Activated effector memory CD4-positive, alpha-beta T cell treated with Interleukin-2 at 50 U/mL for 16 hours (primary cell): Measurements from ENCODE around the gene BBOX1.
"Not testable (repeated sequence)": the region's sequence is repeated elsewhere in the genome, so short reads cannot be mapped to it uniquely, and the experiment has no call there.

Source experiments
- DNase-seq: peaks from one replicate; pipeline ENCODE4 v3.0.0-alpha.2; 2020

BBOX1 gene, protein sequence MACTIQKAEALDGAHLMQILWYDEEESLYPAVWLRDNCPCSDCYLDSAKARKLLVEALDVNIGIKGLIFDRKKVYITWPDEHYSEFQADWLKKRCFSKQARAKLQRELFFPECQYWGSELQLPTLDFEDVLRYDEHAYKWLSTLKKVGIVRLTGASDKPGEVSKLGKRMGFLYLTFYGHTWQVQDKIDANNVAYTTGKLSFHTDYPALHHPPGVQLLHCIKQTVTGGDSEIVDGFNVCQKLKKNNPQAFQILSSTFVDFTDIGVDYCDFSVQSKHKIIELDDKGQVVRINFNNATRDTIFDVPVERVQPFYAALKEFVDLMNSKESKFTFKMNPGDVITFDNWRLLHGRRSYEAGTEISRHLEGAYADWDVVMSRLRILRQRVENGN

DNA sequence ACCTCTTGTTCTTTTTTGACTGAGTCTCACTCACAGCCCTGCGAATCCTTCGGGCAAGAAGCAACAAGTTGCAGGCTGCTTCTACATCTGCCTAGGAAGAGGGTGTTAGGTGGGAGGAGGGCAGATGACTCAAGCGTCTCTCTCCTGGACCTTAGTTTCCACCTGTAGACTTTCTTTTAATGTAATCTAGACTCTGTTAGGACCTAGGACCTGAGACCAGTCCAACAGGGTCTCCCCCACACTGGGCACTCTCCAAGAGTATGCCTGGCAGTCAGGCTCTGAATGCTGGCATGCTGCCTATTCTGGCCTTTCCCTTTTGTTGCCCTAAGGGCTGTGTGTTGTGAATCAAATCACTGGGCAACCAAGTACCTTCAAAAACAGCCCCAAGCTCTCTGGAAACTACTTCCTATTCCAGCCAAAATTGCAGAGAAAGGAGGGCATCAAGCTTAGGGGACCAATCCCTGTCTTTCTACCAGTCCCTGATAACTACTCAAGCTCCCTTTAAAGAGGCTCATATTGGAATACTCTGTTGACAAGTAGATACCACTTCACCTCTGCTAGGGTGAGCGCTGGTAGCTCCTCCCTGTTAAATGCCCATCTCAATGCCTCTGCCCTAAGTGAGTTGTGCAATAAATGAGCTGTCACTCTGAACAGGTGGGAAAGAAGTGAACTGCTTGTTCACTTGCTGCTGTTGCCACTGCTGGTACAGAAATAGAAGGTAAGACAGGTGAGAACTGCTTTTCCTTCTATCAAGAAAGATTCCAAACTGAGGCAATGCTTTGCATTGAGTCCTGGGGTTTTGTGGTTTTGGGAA is at the start of gene BBOX1:
Gene BBOX1 (plus strand): TSS at position 514 of the 814 bp plus-strand sequence. CDS start 14,616 bp downstream, outside the sequence.
- no peak for DNase-seq

DNA sequence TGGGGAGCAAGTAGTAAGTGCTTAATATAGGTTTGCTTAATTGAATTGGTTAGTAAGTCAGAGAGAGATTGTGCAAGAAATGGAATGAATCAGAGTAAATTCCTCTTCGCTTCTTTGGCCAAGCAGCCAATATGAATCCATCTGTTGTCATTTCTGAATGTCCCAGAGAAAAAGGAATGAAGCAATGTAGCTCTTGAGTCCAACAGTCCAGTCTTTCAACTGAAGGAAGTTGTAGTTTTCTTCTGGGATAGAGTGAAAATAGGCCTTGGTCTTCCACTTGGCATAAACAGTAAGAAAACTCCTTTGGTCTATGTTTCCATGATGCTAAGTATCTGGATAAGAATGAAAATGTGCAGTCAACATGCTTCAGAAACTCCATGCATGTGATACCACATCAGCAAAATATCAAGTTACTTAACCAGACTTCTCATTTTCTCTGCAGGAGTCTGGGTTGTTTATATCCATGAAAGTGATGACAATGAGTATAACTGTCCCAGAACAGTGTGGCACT is 48.5 kb upstream of the BBOX1 start:
- no peak for DNase-seq

DNA sequence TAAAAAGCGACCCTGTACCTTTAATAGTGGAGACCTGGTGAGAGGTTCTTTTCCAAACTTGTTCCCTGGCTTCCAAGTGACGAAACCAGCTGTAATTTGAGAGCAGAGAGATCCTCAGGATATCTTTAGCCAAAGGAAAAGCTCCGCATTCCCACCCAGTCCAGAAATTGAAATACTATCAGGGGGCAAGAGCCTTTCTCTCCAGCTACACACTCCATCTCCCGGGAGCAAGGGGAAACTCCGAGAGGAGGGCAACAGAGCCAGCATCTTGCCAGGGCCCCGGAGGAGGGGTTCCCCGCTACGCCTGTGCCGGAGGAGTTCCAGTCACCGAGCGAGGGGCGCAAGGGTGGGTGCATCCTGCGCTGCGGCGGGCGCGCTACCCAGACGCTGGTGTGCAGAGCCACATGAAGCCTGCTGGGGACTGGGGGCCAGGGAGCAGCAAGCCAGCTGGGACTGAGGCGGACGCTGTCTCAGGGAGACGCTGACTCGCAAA is 46.6 kb upstream of the BBOX1 start, which contains the start of gene FIBIN:
Gene FIBIN (plus strand): TSS at position 148 of the 493 bp plus-strand sequence. CDS start 415 bp downstream, outside the sequence.
- DNase-seq: no peak

DNA sequence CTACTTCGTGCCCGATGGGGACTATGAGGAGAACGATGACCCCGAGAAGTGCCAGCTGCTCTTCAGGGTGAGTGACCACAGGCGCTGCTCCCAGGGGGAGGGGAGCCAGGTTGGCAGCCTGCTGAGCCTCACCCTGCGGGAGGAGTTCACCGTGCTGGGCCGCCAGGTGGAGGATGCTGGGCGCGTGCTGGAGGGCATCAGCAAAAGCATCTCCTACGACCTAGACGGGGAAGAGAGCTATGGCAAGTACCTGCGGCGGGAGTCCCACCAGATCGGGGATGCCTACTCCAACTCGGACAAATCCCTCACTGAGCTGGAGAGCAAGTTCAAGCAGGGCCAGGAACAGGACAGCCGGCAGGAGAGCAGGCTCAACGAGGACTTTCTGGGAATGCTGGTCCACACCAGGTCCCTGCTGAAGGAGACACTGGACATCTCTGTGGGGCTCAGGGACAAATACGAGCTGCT is 46.0 kb upstream of the BBOX1 start:
- no peak for DNase-seq

DNA sequence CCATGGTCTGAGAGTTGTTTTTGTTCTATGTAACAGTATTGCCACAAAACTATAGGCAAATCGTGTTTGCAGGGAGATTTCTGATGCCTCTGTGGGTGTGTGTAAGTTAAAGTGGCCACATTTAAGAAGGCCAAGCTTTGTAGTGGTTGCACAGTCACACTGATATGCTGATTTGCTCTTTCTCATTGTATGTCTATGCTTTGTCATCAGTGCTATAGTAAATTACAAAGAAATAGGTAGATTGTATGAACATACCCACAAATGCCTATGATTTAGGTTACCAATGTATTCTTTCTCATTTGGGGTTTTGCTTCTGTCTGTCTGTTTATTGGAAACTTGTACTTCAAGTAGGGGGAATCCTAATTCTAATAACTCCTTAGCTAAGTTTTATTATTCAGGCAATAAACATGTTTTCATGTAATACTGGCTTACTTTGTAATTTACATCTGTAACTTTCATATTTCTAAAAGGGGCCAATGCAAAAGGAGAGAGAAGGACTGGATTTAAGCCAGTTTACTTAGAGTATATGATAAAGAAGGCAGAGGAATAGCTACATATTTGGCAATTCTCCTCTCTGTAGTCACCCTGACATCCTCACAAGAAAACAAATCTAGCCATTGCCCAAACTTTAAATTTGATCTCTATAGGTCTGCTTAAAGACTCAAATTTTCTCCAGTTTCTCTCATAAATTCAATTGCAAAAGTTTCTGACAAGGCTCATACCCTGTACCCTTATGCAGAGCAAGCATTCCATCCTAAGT is 44.7 kb upstream of the BBOX1 start:
- DNase-seq: no peak

DNA sequence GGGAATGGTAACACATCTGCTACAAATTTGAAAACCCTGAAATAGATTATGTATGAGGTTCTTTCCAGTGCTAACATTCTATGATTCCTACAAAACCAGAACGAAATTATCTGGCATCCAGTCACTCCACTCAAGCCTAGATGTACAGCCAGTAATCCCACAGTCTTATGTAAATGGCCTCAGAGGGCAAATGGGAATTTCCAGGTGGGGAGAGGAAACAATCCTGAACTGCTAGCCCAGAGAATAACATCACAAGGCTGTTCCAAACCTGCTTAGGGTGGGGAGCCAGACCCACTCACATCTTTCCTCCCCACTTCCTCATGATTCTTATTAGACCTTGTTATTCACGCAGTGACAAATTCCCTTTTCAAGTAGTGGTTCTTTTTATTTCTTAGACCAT is 43.2 kb upstream of the BBOX1 start:
- no peak for DNase-seq

DNA sequence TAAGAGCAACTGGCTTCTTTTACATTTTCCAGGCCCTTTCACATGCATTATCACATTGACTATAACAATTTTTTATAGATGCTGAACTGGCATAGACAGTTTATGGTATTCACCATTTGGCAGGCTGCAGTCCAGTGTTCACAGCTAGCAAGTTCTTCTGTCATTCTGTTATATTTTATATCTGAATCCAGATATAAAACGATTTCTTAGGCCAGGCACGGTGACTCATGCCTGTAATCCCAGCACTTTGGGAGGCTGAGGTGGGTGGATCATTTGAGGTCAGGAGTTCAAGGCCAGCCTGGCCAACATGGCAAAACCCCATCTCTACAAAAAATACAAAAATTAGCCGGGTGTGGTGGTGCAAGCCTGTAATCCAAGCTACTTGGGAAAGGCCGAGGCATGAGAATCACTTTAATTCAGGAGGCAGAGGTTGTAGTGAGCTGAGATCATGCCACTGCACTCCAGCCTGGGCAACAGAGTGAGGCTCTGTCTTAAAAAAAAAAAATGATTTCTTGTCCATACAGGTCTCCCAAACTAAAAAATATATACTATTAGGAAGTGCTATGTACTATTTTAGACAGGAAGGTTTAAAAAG is 39.4 kb upstream of the BBOX1 start:
- DNase-seq: not testable (repeated sequence)

DNA sequence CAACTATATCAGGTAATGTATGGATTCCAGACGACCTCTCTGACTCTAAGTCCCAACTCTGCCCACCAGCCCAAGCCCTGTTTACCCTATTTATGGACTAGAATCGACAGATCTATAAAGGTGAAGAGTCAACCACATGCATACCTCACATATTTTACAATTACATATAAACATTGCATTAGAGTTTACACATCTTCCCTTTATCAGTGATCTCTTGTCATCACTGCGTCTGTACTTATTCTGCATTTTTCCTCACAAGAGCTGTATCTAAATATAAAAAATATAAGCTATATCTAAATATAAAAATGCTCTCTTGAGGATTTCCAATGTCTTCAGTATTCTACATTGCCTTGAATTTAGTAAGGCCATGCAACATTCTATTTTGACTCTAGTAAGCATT is 38.2 kb upstream of the BBOX1 start:
- DNase-seq: no peak

DNA sequence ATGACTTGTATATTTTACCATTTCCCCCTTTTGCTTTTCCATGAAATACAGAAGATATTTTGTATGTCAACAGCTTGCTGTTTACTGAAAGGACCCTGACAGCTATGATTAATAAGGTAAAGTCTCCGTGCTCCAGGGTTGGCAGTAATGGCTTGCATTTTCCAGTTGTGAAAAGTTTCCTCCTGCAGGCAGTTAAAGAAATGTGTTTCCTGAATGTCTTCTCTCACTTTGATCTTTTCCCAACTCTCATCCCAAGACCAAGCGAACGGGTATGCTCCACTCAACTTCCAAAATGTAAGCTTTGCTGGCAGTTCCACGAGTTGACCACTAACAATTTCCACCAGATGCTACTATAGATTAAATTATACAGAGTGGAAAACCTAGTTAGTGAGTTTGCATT is 37.8 kb upstream of the BBOX1 start:
- DNase-seq: no peak

DNA sequence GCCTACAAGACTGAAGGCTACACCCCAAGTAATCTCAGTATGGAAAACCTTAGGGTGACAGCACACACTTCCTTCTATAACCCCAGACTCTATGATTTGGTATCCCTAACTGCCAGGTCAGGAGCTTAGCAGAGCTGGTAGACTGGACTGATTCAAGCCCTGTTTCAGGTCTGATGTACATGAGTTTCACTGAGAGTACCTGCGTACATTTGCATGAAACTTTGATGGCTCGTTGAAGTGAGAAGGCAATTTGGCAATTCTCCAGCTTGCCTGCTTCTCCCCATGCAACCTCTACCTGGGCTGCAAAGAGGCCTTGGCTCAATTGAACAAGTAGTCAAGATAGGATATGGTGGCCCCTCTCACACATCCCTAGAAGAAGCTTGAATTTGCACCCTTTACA is 36.5 kb upstream of the BBOX1 start:
- DNase-seq: no peak

DNA sequence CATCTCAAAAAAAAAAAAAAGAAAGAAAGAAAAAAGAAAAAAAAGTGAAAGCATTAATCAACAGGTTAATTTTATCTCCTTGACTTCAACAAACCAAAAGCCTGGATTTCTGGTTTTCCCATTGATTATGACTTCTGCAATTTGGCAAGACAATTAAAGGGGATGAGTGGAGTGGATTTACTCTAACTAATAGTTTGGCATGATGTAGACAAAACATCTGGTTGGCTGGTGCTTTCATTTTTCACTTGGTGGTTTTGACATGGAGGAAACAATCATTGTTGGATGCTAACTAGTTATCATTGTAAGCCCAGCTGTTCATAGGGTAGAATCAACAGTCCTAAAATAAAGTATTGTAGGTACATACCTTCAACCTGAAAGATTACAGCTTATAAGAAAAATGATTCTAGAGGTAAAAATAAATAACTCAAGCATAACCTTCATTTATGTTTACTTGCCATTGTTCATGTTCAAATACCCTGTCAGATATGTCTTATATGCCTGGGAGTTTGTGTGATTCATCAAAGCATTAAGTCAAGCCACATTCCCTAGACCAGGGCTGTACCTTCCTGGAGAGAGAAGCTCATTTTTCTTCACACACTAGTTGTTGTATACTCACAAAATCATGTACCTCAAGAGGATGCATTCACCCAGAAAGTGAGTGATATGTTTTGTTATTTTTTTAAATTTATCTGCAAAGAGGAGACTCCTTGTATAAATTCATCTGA is 31.6 kb upstream of the BBOX1 start:
- no peak for DNase-seq

DNA sequence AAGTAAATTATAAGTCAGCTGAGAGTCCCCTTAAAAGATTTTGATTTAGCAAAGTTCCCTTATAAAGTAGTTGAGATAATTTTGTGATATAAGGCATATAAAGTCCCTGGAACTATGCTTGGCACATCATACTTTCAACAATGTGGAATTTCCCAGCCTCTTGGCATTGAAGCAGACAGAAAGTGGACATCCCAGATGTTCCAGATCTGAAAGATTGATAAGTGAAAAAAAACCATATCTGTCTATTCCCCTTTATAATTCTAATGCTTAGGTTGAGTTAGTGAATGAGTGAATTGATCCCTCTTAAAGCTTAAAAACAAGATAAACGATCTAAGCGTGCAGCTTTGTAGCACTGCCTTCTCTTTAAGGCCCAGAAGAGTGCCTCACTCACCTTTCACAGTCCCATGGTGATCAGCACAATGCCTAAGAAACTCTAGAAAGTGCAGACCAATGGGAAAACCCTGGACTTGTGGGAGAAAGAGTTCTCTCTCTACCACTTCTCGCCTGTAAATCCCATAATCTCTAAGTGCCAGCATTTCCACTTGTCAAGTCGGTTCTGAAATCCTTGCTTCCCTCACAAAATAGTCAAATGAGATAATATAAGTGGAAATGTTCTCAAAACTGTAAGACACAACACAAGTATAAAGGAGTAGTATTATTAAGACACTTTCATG is 28.9 kb upstream of the BBOX1 start:
- no peak for DNase-seq

DNA sequence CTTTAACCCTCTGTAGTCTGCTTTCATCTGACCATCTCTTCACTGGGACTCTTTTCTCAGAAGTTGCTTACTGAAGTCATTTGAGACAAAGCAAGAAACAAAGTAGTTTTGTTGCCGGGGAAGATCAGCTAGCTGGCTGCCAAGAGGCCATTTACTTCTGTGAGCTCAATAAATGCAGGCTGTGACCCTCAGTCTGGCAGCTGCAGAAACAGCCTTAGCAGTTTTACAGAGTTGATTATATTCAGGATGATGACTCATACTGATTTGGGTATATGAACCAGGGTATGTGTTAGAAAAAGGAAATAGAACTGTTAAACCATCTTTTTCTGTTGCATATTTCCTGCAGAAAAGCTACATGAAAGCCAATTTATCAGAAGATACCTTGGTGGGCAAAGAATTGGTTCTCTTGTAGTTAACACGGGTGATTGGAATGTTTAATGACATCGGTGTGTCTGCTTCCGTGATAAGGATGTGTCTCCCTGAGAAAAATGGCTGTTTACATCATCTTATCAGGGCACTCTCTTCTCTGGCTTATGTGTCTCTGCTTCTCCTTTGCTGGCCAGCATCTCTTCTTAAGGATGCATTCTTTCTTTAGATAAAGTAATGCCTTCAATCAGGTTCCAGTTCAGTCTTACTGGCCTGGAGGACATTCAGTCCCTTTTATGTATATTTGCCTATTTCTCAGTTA is 28.2 kb upstream of the BBOX1 start:
- DNase-seq: no peak

DNA sequence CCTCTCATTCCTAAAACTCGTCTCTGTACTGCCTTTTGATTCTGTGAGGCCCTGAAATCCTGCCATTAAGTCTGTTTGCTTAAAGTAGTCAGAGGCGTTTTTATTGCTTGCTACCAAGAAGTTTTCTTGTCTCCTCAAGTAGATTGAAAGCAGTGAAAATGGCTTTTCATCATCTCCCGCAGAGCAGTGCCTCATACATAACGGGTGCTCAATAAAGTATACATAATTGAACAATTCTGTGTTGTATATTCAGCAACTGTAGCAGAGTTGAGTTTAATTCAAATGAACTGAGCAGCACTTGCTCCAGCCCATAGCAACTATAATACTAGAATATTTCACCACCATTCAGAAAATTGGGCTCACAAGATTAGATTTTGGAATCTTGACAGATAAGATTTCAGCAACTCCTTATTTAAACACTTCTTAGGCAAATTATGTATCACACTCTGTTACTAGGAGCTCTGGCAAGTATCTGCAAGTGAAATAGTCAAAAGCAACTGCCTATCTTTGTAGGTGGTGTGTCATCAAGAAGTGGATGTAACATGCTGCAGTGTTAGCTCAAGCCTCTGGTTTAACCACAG is 26.7 kb upstream of the BBOX1 start:
- DNase-seq: no peak

DNA sequence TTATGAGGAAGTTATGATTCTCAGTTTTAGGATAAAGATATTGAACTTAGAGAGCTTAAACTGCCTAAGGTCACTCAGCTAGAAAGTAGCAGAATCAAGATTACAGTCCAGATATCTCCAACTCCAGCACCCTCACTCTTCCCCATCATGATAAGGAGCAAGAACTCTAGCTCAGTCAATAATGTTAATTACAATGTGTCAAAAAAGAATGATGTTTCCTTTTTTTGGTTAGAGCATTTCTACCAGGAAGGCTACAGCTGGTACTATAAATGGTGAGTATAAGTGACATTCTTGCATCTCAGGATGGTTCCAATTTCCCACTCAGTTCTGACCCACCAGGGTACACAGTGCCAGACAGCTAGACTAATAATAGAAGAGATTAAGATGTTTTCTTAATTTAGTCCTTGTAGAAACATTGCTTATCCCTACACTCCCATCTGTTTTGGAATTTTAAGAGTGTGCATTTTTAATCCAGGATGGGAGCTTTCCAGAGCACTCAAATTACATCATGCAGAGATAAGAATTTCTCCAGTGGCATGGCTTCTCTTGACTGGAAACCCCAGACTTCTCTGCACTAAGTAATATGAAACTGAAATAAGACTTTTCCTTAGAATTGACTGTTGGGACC is 21.6 kb upstream of the BBOX1 start:
- no peak for DNase-seq

DNA sequence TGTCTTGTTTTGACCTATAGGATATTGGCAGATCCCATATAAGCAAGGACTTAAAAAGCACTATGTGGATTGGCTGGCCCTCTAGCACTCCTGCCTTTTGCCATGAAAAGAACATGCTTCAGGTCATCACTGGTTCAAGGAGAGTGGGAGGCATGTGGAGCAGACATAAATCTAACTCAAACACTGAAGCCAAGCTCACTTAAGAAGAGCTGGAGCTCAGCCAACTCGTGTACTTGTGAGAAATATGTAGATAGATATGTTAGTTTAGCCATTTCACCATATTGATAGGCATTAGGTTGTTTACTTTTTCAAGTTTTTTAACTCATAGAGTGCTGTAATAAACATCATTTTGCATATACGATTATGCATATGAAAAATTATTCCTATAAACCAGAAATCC is 19.9 kb upstream of the BBOX1 start:
- DNase-seq: no peak

DNA sequence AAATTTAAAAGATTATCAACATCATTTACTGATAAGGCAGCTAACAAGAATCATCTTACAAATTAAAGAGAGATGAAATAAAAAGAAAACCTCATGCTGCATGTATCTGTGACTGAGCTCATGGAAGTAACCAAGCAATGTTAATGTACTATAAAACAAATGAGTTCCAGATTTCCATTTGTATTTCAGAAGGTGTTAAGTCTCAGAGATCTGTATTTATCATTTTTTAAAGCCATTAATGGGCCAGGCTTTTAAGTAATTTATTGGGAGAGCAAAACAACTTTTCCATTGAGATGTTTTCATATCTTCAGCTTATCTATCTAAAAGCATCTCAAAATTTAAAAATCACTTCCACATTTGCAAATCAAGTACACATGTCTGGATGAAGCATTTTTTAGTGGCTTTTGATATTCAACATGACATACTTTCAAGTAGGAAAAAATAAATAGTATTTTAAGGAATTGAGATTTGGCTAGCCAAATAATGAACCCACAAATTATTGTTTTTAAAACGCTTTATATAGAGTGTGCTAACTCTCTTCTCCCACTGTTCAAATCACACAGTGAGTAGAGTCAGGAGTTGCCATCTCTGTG is 17.9 kb upstream of the BBOX1 start:
- DNase-seq: no peak

DNA sequence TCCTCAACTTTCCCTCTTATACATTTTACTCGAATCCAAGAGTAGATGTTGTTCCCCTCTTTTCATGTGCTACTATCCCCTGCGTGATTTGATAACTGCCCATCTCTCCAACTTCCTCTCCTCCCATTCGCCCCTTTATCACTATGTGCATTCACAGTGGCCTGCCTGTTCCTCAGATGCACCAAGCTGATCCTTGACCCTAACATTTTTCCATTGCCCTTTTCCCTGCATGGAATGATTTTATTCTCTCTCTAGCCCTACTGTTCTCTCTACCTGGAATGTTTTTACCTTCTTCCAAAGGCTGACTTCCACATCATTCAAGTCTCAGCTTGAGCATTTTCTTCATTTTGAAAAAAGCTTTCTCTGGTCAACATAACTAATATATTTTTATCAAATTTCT is 15.8 kb upstream of the BBOX1 start:
- DNase-seq: no peak

DNA sequence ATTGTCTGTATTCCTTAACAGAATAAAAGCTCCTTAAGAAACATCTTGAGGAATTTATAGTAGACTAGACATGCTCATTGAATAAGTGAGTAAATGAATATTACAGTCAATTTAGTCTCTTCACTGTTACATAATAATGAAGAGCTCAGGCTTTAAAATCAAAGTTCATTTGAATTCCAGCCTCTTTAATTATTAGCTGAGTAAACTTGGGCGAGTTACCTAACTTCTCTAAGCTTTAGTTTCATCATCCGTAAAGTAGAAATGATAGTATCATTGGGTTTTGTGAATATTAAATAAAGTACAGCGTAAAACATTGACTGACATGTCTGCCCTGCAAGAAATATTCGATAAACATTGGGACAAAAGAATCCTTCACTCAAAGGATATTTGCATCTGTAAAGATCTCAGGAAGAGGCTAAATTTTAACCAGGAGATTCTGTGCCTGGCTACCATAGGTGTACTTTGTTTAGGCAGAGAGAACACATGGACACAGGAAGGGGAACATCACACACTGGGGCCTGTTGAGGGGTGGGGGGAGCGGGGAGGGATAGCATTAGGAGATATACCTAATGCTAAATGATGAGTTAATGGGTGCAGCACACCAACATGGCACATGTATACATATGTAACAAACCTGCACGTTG is 15.2 kb upstream of the BBOX1 start:
- no peak for DNase-seq
